Neutrophil (primary cell): ENCODE data around the gene CBFA2T2.

ENCODE experiments used
- H3K27ac ChIP-seq: fragments of 200-600 bp; sonication (generic); 2 replicates; pipeline ENCODE4 v1.5.1; 2016; ENCODE audit warnings: mild to moderate bottlenecking, moderate library complexity
- H3K27me3 ChIP-seq: fragments of 200-600 bp; sonication (generic); 2 replicates; pipeline ENCODE4 v1.6.0; 2016; ENCODE audit warnings: mild to moderate bottlenecking
- H3K36me3 ChIP-seq: fragments of 200-600 bp; sonication (generic); 2 replicates; pipeline ENCODE4 v1.5.1; 2017
- H3K4me1 ChIP-seq, 2 experiments: fragments of 200-600 bp in 1 of 2; sonication (generic) in 1 of 2; 1 replicate in 1 of 2; 2 replicates in 1 of 2; pipeline versions ENCODE4 v1.5.1 to v1.6.1; 2013 to 2016; ENCODE audit warnings: low read depth in 1 of 2, low read length in 1 of 2, mild to moderate bottlenecking in 1 of 2, moderate library complexity in 1 of 2; ENCODE audit not compliant: control insufficient read depth in 1 of 2, insufficient read depth in 1 of 2
- H3K4me3 ChIP-seq, 2 experiments: fragments of 200-600 bp in 1 of 2; sonication (generic) in 1 of 2; 1 replicate in 1 of 2; 2 replicates in 1 of 2; pipeline ENCODE4 v1.5.1; 2013 to 2016; ENCODE audit warnings: low read depth in 1 of 2, low read length in 1 of 2, mild to moderate bottlenecking in 1 of 2, moderate library complexity in 1 of 2
- H3K9me3 ChIP-seq: fragments of 200-600 bp; sonication (generic); 2 replicates; pipeline ENCODE4 v1.5.1; 2016
- CTCF ChIP-seq: fragments of 200-600 bp; sonication (generic); IDR thresholded peaks from 2 replicates; pipeline ENCODE4 v1.5.1; 2016; ENCODE audit warnings: antibody characterized with exemption

CBFA2T2 gene

GRCh38 chr20:33549229-33549999 lies 59.5 kb downstream of the CBFA2T2 start:
- Histone ChIP-seq H3K4me1 (no peaks in the 10 kb centered on the region), H3K4me3 (no peak overlapping the region), H3K27me3 (no peaks in the 10 kb centered on the region), H3K27ac (no peak overlapping the region), H3K36me3 (no peaks in the 10 kb centered on the region), H3K9me3 (no peaks in the 10 kb centered on the region)
- TF ChIP-seq CTCF = no peak

GRCh38 chr20:33551778-33552177 lies 61.9 kb downstream of the CBFA2T2 start:
- H3K27ac ChIP-seq = no peak overlapping the region
- no peaks in the 10 kb centered on the region for H3K4me1 ChIP-seq
- H3K4me3 ChIP-seq = no peak overlapping the region
- H3K36me3 ChIP-seq = no peaks in the 10 kb centered on the region
- H3K27me3 ChIP-seq = no peaks in the 10 kb centered on the region
- no peaks in the 10 kb centered on the region for H3K9me3 ChIP-seq
- TF ChIP-seq CTCF = no peak

- Histone ChIP-seq H3K27me3 (no peaks in the 10 kb centered on the region), H3K27ac (no peak overlapping the region), H3K9me3 (no peaks in the 10 kb centered on the region), H3K4me1 (no peaks in the 10 kb centered on the region), H3K36me3 (peaks cover 6% of the 10 kb centered on the region), H3K4me3 (no peak overlapping the region)
- no peak for TF ChIP-seq CTCF
Measured at GRCh38 chr20:33552519-33552918, 62.6 kb downstream of the CBFA2T2 start.

GRCh38 chr20:33553516-33553915 lies 63.6 kb downstream of the CBFA2T2 start:
- Histone ChIP-seq H3K4me1 (no peaks in the 10 kb centered on the region), H3K27ac (no peak overlapping the region), H3K27me3 (no peaks in the 10 kb centered on the region), H3K9me3 (no peaks in the 10 kb centered on the region), H3K4me3 (no peak overlapping the region), H3K36me3 (peaks cover 7% of the 10 kb centered on the region)
- no peak for TF ChIP-seq CTCF

GRCh38 chr20:33554914-33555420 lies 65.1 kb downstream of the CBFA2T2 start:
- H3K9me3 ChIP-seq = no peaks in the 10 kb centered on the region
- H3K27me3 ChIP-seq = no peaks in the 10 kb centered on the region

More at GRCh38 chr20:33554914-33555420, 65.1 kb downstream of the CBFA2T2 start:
- no peak overlapping the region for H3K4me3 ChIP-seq
- H3K27ac ChIP-seq = no peak overlapping the region
- peaks cover 7% of the 10 kb centered on the region for H3K36me3 ChIP-seq
- H3K4me1 ChIP-seq = no peaks in the 10 kb centered on the region
- TF ChIP-seq CTCF = no peak
